ENCODE results near the gene TMA7B. TPM values are rescaled to one million over a fixed set of nuclear protein-coding genes. Genes with fewer than 3 reads are reported as not detected.
A peak's percentile ranks its signal among the peaks of the same experiment; 100 is the strongest.

Gene TMA7B
- total and polyA plus RNA-seq, 2 of the 4 experiments (the other 2 are of a cell fraction) = not detected

DNA sequence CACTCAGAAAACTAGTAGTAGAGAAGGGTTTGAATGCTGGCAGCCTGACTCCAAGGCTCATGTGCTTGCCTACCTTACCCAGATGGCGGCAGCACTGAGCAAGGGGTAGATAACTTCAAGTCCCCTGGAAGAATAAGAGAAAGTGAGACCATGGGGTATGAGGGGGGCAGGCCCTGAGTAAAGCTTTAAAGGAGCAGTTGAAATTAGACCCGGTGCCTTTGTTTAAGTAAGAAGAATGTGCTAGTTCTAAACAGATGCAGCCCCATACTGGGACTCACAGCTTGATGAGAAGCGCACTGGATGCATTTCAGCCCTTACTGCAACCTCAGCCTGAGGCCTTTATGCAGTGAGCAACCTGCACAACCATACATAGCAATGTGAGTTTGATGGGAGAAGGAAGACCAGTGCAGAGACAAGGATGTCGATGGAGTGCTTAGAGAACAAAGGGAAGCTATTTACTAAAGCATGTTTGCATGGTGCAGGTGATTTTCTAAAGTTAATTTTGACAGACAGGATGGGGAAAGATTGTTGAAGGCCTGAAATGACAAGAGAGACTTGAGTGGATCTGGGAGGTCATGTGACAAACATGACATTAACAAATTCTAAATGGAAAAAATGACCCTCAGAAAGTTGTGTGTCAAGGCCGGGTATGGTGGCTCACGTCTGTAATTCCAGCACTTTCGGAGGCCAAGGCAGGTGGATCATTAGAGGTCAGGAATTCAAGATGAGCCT is 27.1 kb upstream of the TMA7B start:
- Histone ChIP-seq H3K36me3 (ENCODE audit: control insufficient read depth, insufficient read depth, low read length) (no peaks in the 10 kb centered on the region), H3K27ac (ENCODE audit: insufficient read depth, low read length) (no peak overlapping the region), H2BK5ac (ENCODE audit: low read depth, low read length, poor library complexity, severe bottlenecking) (no peak overlapping the region), H3K56ac (ENCODE audit: extremely low read depth, insufficient read depth, low read length) (no peak overlapping the region), H2AK5ac (ENCODE audit: low read depth, low read length) (no peak overlapping the region), H3K9me3 (ENCODE audit: control insufficient read depth, insufficient read depth, low read length) (no peaks in the 10 kb centered on the region), H3K79me1 (ENCODE audit: low read depth in 1 of 2, low read length in 2 of 2) (no peaks in the 10 kb centered on the region), H2BK120ac (ENCODE audit: low read depth, low read length) (no peak overlapping the region), H3K18ac (ENCODE audit: low read depth, low read length) (no peak overlapping the region), H4K91ac (ENCODE audit: insufficient read depth, low read depth, low read length) (no peak overlapping the region), H4K5ac (ENCODE audit: low read depth, low read length) (no peak overlapping the region), H3K4me1 (ENCODE audit: control insufficient read depth, insufficient read depth, low read length) (no peaks in the 10 kb centered on the region; the same call in 1 of the 2 replicates), H2BK20ac (ENCODE audit: low read depth, low read length) (no peak overlapping the region), H2BK15ac (ENCODE audit: low read depth, low read length) (no peak overlapping the region), H2AK9ac (replicated peaks; ENCODE audit: low read depth, low read length, poor library complexity) (no peak overlapping the region), H4K8ac (ENCODE audit: low read depth in 2 of 2, low read length in 2 of 2) (no peak overlapping the region), H2AFZ (replicated peaks; ENCODE audit: low read length, poor library complexity) (no peak overlapping the region), H3K23ac (ENCODE audit: low read depth, low read length) (no peak overlapping the region), H3K9ac (ENCODE audit: low read depth, low read length) (no peak overlapping the region), H3K27me3 (ENCODE audit: control insufficient read depth, insufficient read depth, low read length) (peaks cover 68% of the 10 kb centered on the region), H4K20me1 (ENCODE audit: insufficient read depth, low read length) (no peaks in the 10 kb centered on the region), H3K14ac (replicated peaks; ENCODE audit: low read depth, low read length) (no peak overlapping the region), H3K4me3 (ENCODE audit: insufficient read depth, low read depth, low read length) (no peak overlapping the region), H3K9me1 (ENCODE audit: insufficient read depth, low read length) (no peaks in the 10 kb centered on the region), H3K4me2 (ENCODE audit: low read depth, low read length) (no peak overlapping the region), H3K4ac (ENCODE audit: low read depth, low read length) (no peak overlapping the region)
- in situ Hi-C loops (cut with MboI; ENCODE audit: low sequenced_read_pairs) (no loop called here), dilution Hi-C loops (cut with HindIII; ENCODE audit: low sequenced_read_pairs, unreplicated experiment) (no loop called here), intact Hi-C loops (cut with micrococcal nuclease) (no loop called here)
- CTCF ChIA-PET = interaction anchor here (0.7 kb wide), 1 partner anchor 91 kb away, joined by 3 read pairs; no protein-coding TSS in a partner anchor
- DNase-seq = no peak
- POLR2A ChIA-PET (ENCODE audit: unreplicated experiment) = interaction anchor here (0.5 kb wide), 1 partner anchor 95 kb away, joined by 3 read pairs; no protein-coding TSS in a partner anchor
- BruUV-seq (replicated peaks) = no TSS peak
- 67% methylated on average over 1 of the region's 7 CpGs; no CpG with 5 or more reads in 1 of the 2 experiments for WGBS, 2 experiments (ENCODE audit: extremely low coverage in 2 of 2, insufficient read length in 1 of 2)
- no peak for ATAC-seq (ENCODE audit: low read depth)
- TF ChIP-seq CHD1 (IDR thresholded peaks at IDR 0.05; ENCODE audit: low read depth, low read length) (no peak), RAD21 (IDR thresholded peaks at IDR 0.05; ENCODE audit: low read length) (peak; percentile 49), MAFK (IDR thresholded peaks at IDR 0.05; ENCODE audit: low read depth, low read length) (no peak), SMC3 (IDR thresholded peaks at IDR 0.05; ENCODE audit: low read depth, low read length) (peak; percentile 65), MAZ (IDR thresholded peaks at IDR 0.05; ENCODE audit: borderline replicate concordance, low read depth, low read length) (no peak), RCOR1 (IDR thresholded peaks at IDR 0.05; ENCODE audit: insufficient replicate concordance, low read length) (no peak)
- TF ChIP-seq, protein P1, sequence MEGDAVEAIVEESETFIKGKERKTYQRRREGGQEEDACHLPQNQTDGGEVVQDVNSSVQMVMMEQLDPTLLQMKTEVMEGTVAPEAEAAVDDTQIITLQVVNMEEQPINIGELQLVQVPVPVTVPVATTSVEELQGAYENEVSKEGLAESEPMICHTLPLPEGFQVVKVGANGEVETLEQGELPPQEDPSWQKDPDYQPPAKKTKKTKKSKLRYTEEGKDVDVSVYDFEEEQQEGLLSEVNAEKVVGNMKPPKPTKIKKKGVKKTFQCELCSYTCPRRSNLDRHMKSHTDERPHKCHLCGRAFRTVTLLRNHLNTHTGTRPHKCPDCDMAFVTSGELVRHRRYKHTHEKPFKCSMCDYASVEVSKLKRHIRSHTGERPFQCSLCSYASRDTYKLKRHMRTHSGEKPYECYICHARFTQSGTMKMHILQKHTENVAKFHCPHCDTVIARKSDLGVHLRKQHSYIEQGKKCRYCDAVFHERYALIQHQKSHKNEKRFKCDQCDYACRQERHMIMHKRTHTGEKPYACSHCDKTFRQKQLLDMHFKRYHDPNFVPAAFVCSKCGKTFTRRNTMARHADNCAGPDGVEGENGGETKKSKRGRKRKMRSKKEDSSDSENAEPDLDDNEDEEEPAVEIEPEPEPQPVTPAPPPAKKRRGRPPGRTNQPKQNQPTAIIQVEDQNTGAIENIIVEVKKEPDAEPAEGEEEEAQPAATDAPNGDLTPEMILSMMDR (conservative IDR thresholded peaks at IDR 0.05; ENCODE audit: low read depth, low read length) = peak; percentile 44
